HEK293 (cell line): ENCODE measurements around the gene GBGT1.
A peak's percentile ranks its signal among the peaks of the same experiment; 100 is the strongest.

ENCODE experiments used
- BCL11B ChIP-seq: fragments of 450-650 bp; formaldehyde crosslinking; IDR thresholded peaks from 2 replicates; pipeline ENCODE4 v1.5.1; 2016; ENCODE audit warnings: low read depth, missing biosample characterization, missing genetic modification characterization
- GLIS2 ChIP-seq: fragments of 450-650 bp; formaldehyde crosslinking; IDR thresholded peaks from 2 replicates; pipeline ENCODE4 v1.5.1; 2016; ENCODE audit warnings: missing biosample characterization, missing genetic modification characterization
- KLF8 ChIP-seq: fragments of 450-650 bp; formaldehyde crosslinking; IDR thresholded peaks from 2 replicates; pipeline ENCODE4 v1.5.1; 2016; ENCODE audit warnings: missing biosample characterization, missing genetic modification characterization
- RBAK ChIP-seq: fragments of 450-650 bp; formaldehyde crosslinking; IDR thresholded peaks from 2 replicates; pipeline ENCODE4 v1.5.1; 2016; ENCODE audit warnings: missing biosample characterization, missing genetic modification characterization
- SALL2 ChIP-seq: fragments of 450-650 bp; formaldehyde crosslinking; IDR thresholded peaks from 2 replicates; pipeline ENCODE4 v1.5.0; 2017; ENCODE audit warnings: missing biosample characterization, mild to moderate bottlenecking, missing genetic modification characterization, borderline replicate concordance
- SP3 ChIP-seq: fragments of 450-650 bp; formaldehyde crosslinking; IDR thresholded peaks from 2 replicates; pipeline ENCODE4 v1.5.1; 2016; ENCODE audit warnings: missing biosample characterization, missing genetic modification characterization
- ZBTB48 ChIP-seq: fragments of 450-650 bp; formaldehyde crosslinking; IDR thresholded peaks from 2 replicates; pipeline ENCODE4 v1.5.1; 2016; ENCODE audit warnings: missing biosample characterization, missing genetic modification characterization
- ZFP41 ChIP-seq: fragments of 450-650 bp; formaldehyde crosslinking; IDR thresholded peaks from 2 replicates; pipeline ENCODE4 v1.5.1; 2016; ENCODE audit warnings: missing biosample characterization, missing genetic modification characterization, borderline replicate concordance
- ZNF121 ChIP-seq: fragments of 450-650 bp; formaldehyde crosslinking; IDR thresholded peaks from 2 replicates; pipeline ENCODE4 v1.5.1; 2016; ENCODE audit warnings: missing biosample characterization, missing genetic modification characterization
- ZNF146 ChIP-seq: fragments of 450-650 bp; formaldehyde crosslinking; IDR thresholded peaks from 2 replicates; pipeline ENCODE4 v1.5.1; 2016; ENCODE audit warnings: missing biosample characterization, missing genetic modification characterization
- ZNF2 ChIP-seq: fragments of 450-650 bp; formaldehyde crosslinking; IDR thresholded peaks from 2 replicates; pipeline ENCODE4 v1.5.1; 2016; ENCODE audit warnings: missing biosample characterization, missing genetic modification characterization
- ZNF211 ChIP-seq: fragments of 450-650 bp; formaldehyde crosslinking; IDR thresholded peaks from 2 replicates; pipeline ENCODE4 v1.5.1; 2016; ENCODE audit warnings: low read depth, missing biosample characterization, missing genetic modification characterization
- ZNF248 ChIP-seq: fragments of 450-650 bp; formaldehyde crosslinking; IDR thresholded peaks from 2 replicates; pipeline ENCODE4 v1.5.1; 2017; ENCODE audit warnings: missing biosample characterization, missing genetic modification characterization
- ZNF391 ChIP-seq: fragments of 450-650 bp; formaldehyde crosslinking; IDR thresholded peaks from 2 replicates; pipeline ENCODE4 v1.5.1; 2016; ENCODE audit warnings: low read depth, missing biosample characterization, missing genetic modification characterization, borderline replicate concordance
- ZNF416 ChIP-seq: fragments of 450-650 bp; formaldehyde crosslinking; IDR thresholded peaks from 2 replicates; pipeline ENCODE4 v1.5.1; 2016; ENCODE audit warnings: missing biosample characterization, missing genetic modification characterization
- ZNF529 ChIP-seq: fragments of 450-650 bp; formaldehyde crosslinking; IDR thresholded peaks from 2 replicates; pipeline ENCODE4 v1.5.1; 2017; ENCODE audit warnings: missing genetic modification characterization, missing biosample characterization; ENCODE audit not compliant: insufficient replicate concordance
- ZNF544 ChIP-seq: fragments of 450-650 bp; formaldehyde crosslinking; IDR thresholded peaks from 2 replicates; pipeline ENCODE4 v1.5.0; 2017; ENCODE audit warnings: missing biosample characterization, missing genetic modification characterization
- ZNF561 ChIP-seq: fragments of 450-650 bp; IDR thresholded peaks from 2 replicates; pipeline ENCODE4 v1.5.1; 2018; ENCODE audit warnings: missing biosample characterization, missing genetic modification characterization, borderline replicate concordance
- ZNF596 ChIP-seq: fragments of 450-650 bp; IDR thresholded peaks from 2 replicates; pipeline ENCODE4 v1.5.0; 2018; ENCODE audit warnings: missing biosample characterization, mild to moderate bottlenecking, missing genetic modification characterization, moderate library complexity
- ZNF626 ChIP-seq: fragments of 450-650 bp; sonication (Bioruptor Pico); formaldehyde crosslinking; IDR thresholded peaks from 2 replicates; pipeline ENCODE4 v1.5.1; 2018; ENCODE audit warnings: missing biosample characterization, missing genetic modification characterization, inconsistent platforms
- ZNF660 ChIP-seq: fragments of 450-650 bp; IDR thresholded peaks from 2 replicates; pipeline ENCODE4 v1.5.1; 2018; ENCODE audit warnings: missing biosample characterization, mild to moderate bottlenecking, missing genetic modification characterization
- ZNF768 ChIP-seq: fragments of 450-650 bp; formaldehyde crosslinking; IDR thresholded peaks from 2 replicates; pipeline ENCODE4 v1.5.1; 2018; ENCODE audit warnings: missing biosample characterization, mild to moderate bottlenecking, missing genetic modification characterization
- ZNF776 ChIP-seq: fragments of 450-650 bp; formaldehyde crosslinking; IDR thresholded peaks from 2 replicates; pipeline ENCODE4 v1.5.0; 2017; ENCODE audit warnings: missing biosample characterization, missing genetic modification characterization, borderline replicate concordance
- ZSCAN23 ChIP-seq: fragments of 450-650 bp; formaldehyde crosslinking; IDR thresholded peaks from 2 replicates; pipeline ENCODE4 v1.5.1; 2016; ENCODE audit warnings: missing biosample characterization, missing genetic modification characterization
- ZSCAN30 ChIP-seq: fragments of 450-650 bp; IDR thresholded peaks from 2 replicates; pipeline ENCODE4 v1.5.1; 2018; ENCODE audit warnings: missing biosample characterization, mild to moderate bottlenecking, missing genetic modification characterization, moderate library complexity
- TF ChIP-seq, protein P1 (sequence below): fragments of 450-650 bp; formaldehyde crosslinking; IDR thresholded peaks from 2 replicates; pipeline ENCODE4 v1.5.1; 2017; ENCODE audit warnings: missing biosample characterization, mild to moderate bottlenecking, missing genetic modification characterization, moderate library complexity
- TF ChIP-seq, protein P2 (sequence below): fragments of 450-650 bp; formaldehyde crosslinking; IDR thresholded peaks from 2 replicates; pipeline ENCODE4 v1.5.1; 2016; ENCODE audit warnings: missing biosample characterization, missing genetic modification characterization
- TF ChIP-seq, protein P3 (sequence below): fragments of 450-650 bp; formaldehyde crosslinking; IDR thresholded peaks from 2 replicates; pipeline ENCODE4 v1.5.1; 2016; ENCODE audit warnings: missing biosample characterization, missing genetic modification characterization
- TF ChIP-seq, protein P4 (sequence below): fragments of 450-650 bp; formaldehyde crosslinking; IDR thresholded peaks from 2 replicates; pipeline ENCODE4; 2016; ENCODE audit warnings: missing biosample characterization, missing genetic modification characterization
- TF ChIP-seq, protein P5 (sequence below): fragments of 450-650 bp; formaldehyde crosslinking; IDR thresholded peaks from 2 replicates; pipeline ENCODE4 v1.5.1; 2016; ENCODE audit warnings: missing biosample characterization, missing genetic modification characterization
- TF ChIP-seq, protein P6 (sequence below): fragments of 450-650 bp; formaldehyde crosslinking; IDR thresholded peaks from 2 replicates; pipeline ENCODE4 v1.5.1; 2017; ENCODE audit warnings: missing biosample characterization, missing genetic modification characterization

The GBGT1 gene

DNA sequence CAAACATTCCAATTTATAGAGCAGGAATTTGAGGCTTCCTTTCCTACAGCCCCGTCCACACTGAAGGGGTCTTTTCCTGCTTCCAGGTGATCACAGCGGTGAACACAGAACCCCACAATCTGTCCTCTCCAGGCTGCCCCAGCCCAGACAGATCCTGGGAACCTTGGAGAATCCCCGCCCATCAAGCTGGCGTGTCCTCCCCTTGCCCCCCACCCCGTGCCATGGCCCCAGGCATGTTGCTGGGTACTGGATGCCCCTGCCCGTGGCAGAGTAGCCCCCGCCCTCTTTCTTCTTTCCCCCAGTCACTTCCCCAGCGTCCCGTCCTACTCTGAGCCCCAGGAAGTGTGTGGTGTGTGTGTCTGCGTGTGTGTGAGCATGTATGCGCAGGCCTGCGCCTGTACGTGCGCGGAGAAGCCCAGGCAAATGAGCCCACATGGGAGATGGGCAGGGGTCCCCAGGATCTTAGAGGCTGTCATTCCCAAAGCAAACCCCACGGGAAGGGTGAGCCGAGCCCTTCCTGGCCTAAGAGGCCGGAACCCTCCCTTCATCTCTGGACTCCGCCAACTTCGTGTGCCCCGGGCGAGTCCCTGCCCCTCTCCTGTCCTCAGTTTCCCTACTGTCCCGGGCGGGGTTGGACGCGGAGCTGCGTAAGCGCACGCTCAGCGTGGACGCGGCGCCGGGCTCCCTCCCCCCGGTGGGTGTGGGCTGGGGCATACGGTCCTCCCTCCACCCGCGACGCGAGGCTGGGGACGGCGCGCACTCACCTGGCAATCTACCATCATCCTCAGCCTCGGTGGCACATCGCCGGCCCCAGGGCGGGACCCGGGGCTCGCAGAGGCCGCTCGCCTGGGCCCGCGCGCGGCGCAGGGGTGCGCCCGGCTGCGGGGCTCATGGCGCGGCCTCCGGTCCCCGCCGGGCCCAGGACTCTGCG lies 15.2 kb downstream of the GBGT1 start (continued):
- TF ChIP-seq ZNF776 (tag by site-specific recombination) (no peak), ZNF391 (tag by site-specific recombination) (peak; percentile 19; the same call in 1 of the 2 replicates), ZNF660 (no peak), ZNF544 (no peak), GLIS2 (tag by site-specific recombination) (peak; percentile 31; the same call in 1 of the 2 replicates), ZNF626 (tag by site-specific recombination) (no peak), ZSCAN23 (tag by site-specific recombination) (no peak), SALL2 (tag by site-specific recombination) (no peak), ZNF121 (no peak), ZNF146 (tag by site-specific recombination) (no peak), KLF8 (tag by site-specific recombination) (peak; percentile 49; the same call in 1 of the 2 replicates), ZBTB48 (tag by site-specific recombination) (0 out of 2 replicates have a peak, but pooled peaks have one; percentile 38), RBAK (tag by site-specific recombination) (no peak), ZNF416 (no peak), ZNF211 (tag by site-specific recombination) (no peak), BCL11B (no peak), ZNF596 (tag by site-specific recombination) (no peak), ZNF529 (tag by site-specific recombination) (no peak), ZNF2 (no peak), ZNF248 (tag by site-specific recombination) (no peak), ZFP41 (tag by site-specific recombination) (no peak), SP3 (peak; percentile 40; the same call in 1 of the 2 replicates), ZNF768 (tag by site-specific recombination) (no peak), ZSCAN30 (tag by site-specific recombination) (no peak), ZNF561 (tag by site-specific recombination) (no peak)
- TF ChIP-seq, protein P1, sequence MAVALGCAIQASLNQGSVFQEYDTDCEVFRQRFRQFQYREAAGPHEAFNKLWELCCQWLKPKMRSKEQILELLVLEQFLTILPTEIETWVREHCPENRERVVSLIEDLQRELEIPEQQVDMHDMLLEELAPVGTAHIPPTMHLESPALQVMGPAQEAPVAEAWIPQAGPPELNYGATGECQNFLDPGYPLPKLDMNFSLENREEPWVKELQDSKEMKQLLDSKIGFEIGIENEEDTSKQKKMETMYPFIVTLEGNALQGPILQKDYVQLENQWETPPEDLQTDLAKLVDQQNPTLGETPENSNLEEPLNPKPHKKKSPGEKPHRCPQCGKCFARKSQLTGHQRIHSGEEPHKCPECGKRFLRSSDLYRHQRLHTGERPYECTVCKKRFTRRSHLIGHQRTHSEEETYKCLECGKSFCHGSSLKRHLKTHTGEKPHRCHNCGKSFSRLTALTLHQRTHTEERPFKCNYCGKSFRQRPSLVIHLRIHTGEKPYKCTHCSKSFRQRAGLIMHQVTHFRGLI (tag by site-specific recombination) = no peak
- TF ChIP-seq, protein P2, sequence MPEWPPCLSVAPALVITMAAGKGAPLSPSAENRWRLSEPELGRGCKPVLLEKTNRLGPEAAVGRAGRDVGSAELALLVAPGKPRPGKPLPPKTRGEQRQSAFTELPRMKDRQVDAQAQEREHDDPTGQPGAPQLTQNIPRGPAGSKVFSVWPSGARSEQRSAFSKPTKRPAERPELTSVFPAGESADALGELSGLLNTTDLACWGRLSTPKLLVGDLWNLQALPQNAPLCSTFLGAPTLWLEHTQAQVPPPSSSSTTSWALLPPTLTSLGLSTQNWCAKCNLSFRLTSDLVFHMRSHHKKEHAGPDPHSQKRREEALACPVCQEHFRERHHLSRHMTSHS (tag by site-specific recombination) = no peak
- TF ChIP-seq, protein P3, sequence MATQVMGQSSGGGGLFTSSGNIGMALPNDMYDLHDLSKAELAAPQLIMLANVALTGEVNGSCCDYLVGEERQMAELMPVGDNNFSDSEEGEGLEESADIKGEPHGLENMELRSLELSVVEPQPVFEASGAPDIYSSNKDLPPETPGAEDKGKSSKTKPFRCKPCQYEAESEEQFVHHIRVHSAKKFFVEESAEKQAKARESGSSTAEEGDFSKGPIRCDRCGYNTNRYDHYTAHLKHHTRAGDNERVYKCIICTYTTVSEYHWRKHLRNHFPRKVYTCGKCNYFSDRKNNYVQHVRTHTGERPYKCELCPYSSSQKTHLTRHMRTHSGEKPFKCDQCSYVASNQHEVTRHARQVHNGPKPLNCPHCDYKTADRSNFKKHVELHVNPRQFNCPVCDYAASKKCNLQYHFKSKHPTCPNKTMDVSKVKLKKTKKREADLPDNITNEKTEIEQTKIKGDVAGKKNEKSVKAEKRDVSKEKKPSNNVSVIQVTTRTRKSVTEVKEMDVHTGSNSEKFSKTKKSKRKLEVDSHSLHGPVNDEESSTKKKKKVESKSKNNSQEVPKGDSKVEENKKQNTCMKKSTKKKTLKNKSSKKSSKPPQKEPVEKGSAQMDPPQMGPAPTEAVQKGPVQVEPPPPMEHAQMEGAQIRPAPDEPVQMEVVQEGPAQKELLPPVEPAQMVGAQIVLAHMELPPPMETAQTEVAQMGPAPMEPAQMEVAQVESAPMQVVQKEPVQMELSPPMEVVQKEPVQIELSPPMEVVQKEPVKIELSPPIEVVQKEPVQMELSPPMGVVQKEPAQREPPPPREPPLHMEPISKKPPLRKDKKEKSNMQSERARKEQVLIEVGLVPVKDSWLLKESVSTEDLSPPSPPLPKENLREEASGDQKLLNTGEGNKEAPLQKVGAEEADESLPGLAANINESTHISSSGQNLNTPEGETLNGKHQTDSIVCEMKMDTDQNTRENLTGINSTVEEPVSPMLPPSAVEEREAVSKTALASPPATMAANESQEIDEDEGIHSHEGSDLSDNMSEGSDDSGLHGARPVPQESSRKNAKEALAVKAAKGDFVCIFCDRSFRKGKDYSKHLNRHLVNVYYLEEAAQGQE (tag by site-specific recombination) = no peak
- TF ChIP-seq, protein P4, sequence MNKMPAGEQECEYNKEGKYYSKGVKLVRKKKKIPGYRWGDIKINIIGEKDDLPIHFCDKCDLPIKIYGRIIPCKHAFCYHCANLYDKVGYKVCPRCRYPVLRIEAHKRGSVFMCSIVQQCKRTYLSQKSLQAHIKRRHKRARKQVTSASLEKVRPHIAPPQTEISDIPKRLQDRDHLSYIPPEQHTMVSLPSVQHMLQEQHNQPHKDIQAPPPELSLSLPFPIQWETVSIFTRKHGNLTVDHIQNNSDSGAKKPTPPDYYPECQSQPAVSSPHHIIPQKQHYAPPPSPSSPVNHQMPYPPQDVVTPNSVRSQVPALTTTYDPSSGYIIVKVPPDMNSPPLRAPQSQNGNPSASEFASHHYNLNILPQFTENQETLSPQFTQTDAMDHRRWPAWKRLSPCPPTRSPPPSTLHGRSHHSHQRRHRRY = no peak
- TF ChIP-seq, protein P5, sequence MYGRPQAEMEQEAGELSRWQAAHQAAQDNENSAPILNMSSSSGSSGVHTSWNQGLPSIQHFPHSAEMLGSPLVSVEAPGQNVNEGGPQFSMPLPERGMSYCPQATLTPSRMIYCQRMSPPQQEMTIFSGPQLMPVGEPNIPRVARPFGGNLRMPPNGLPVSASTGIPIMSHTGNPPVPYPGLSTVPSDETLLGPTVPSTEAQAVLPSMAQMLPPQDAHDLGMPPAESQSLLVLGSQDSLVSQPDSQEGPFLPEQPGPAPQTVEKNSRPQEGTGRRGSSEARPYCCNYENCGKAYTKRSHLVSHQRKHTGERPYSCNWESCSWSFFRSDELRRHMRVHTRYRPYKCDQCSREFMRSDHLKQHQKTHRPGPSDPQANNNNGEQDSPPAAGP (tag by site-specific recombination) = peak; percentile 42; the same call in 1 of the 2 replicates
- TF ChIP-seq, protein P6, sequence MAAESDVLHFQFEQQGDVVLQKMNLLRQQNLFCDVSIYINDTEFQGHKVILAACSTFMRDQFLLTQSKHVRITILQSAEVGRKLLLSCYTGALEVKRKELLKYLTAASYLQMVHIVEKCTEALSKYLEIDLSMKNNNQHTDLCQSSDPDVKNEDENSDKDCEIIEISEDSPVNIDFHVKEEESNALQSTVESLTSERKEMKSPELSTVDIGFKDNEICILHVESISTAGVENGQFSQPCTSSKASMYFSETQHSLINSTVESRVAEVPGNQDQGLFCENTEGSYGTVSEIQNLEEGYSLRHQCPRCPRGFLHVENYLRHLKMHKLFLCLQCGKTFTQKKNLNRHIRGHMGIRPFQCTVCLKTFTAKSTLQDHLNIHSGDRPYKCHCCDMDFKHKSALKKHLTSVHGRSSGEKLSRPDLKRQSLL (tag by site-specific recombination) = no peak
